CD4-positive, alpha-beta T cell treated with Interleukin-17A for 4 hours (primary cell): ENCODE measurements around the gene ZDHHC1.
"Not testable (repeated sequence)": the region's sequence is repeated elsewhere in the genome, so short reads cannot be mapped to it uniquely, and the experiment has no call there.

Experiments
- DNase-seq: peaks from one replicate; pipeline ENCODE4 v3.0.0-alpha.2; 2020; ENCODE audit warnings: mixed read lengths

Gene ZDHHC1

GRCh38 chr16:67391424-67392300, 24.6 kb downstream of the ZDHHC1 start:
- no peak for DNase-seq

GRCh38 chr16:67390816-67391423, 25.4 kb downstream of the ZDHHC1 start:
- no peak for DNase-seq

- no peak for DNase-seq
Observed at GRCh38 chr16:67389911-67390815, 26.1 kb downstream of the ZDHHC1 start.

GRCh38 chr16:67388591-67388990, 27.7 kb downstream of the ZDHHC1 start:
- no peak for DNase-seq

GRCh38 chr16:67388191-67388590, 28.1 kb downstream of the ZDHHC1 start:
- DNase-seq, result no peak

- no peak for DNase-seq
Observed at GRCh38 chr16:67387479-67388079, 28.7 kb downstream of the ZDHHC1 start.

- DNase-seq, result no peak
Observed at GRCh38 chr16:67386861-67387455, 29.3 kb downstream of the ZDHHC1 start.

GRCh38 chr16:67384778-67385510, 31.3 kb downstream of the ZDHHC1 start:
- no peak for DNase-seq

- no peak for DNase-seq
Observed at GRCh38 chr16:67383284-67383683, 33.0 kb downstream of the ZDHHC1 start.

GRCh38 chr16:67378642-67379041, 37.6 kb downstream of the ZDHHC1 start:
- DNase-seq, result no peak

- not testable (repeated sequence) for DNase-seq
Observed at GRCh38 chr16:67376012-67376411, 40.3 kb downstream of the ZDHHC1 start.

- no peak for DNase-seq
Observed at GRCh38 chr16:67372664-67373063, 43.6 kb downstream of the ZDHHC1 start.

GRCh38 chr16:67370661-67371060, 45.6 kb downstream of the ZDHHC1 start:
- no peak for DNase-seq

GRCh38 chr16:67364600-67365235, 51.6 kb downstream of the ZDHHC1 start:
- DNase-seq, result no peak

- DNase-seq, result no peak
Observed at GRCh38 chr16:67361038-67361437, 55.2 kb downstream of the ZDHHC1 start.

GRCh38 chr16:67359540-67360269, 56.6 kb downstream of the ZDHHC1 start:
- not testable (repeated sequence) for DNase-seq

- DNase-seq, result no peak
Observed at GRCh38 chr16:67357561-67357960, 58.7 kb downstream of the ZDHHC1 start.

GRCh38 chr16:67356396-67356795, 59.9 kb downstream of the ZDHHC1 start:
- DNase-seq, result no peak

- DNase-seq, result not testable (repeated sequence)
Observed at GRCh38 chr16:67352463-67352862, 63.8 kb downstream of the ZDHHC1 start.

- DNase-seq, result no peak
Observed at GRCh38 chr16:67350324-67350723, 66.0 kb downstream of the ZDHHC1 start.
